Thyroid gland (tissue), 4 donors: ENCODE data around the gene GPRIN2.

Experiments used
- POLR2A ChIP-seq, 2 donors: fragments of 450-650 bp; IDR thresholded peaks; one replicate each; pipeline ENCODE4 v1.6.1; 2017; ENCODE audit warnings: antibody characterized with exemption in 2 of 2, mild to moderate bottlenecking in 2 of 2, moderate library complexity in 1 of 2
- TF ChIP-seq, protein P1 (sequence below), 6 experiments: fragments of 200-600 bp in 3 of 6; fragments of 450-650 bp in 3 of 6; sonication (generic) in 3 of 6; IDR thresholded peaks; one replicate each; pipeline ENCODE4 v1.5.1; 2016 to 2019; ENCODE audit warnings: antibody characterized with exemption in 6 of 6, mild to moderate bottlenecking in 2 of 6, inconsistent platforms in 1 of 6, moderate library complexity in 1 of 6

DNA sequence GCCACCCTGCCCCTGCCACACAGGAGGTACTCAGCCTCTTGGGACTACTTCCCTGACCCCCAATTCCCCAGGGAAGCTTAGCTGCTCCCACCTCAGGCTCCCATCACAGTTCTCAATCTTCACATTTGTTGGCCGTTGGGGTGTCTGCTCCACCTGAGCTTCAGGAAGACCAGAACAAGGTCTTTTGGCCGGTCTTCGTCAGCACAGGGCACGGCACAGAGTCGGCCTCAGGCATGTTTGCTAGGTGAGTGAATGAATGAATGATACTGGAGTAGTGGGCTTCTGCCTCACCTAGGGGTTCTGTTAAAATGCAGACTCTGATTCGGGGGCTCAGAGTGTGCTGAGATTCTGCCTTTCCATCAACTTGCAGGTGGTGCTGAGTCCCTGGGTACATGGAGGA lies 20.3 kb downstream of the GPRIN2 start:
- TF ChIP-seq, protein P1, sequence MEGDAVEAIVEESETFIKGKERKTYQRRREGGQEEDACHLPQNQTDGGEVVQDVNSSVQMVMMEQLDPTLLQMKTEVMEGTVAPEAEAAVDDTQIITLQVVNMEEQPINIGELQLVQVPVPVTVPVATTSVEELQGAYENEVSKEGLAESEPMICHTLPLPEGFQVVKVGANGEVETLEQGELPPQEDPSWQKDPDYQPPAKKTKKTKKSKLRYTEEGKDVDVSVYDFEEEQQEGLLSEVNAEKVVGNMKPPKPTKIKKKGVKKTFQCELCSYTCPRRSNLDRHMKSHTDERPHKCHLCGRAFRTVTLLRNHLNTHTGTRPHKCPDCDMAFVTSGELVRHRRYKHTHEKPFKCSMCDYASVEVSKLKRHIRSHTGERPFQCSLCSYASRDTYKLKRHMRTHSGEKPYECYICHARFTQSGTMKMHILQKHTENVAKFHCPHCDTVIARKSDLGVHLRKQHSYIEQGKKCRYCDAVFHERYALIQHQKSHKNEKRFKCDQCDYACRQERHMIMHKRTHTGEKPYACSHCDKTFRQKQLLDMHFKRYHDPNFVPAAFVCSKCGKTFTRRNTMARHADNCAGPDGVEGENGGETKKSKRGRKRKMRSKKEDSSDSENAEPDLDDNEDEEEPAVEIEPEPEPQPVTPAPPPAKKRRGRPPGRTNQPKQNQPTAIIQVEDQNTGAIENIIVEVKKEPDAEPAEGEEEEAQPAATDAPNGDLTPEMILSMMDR (IDR thresholded peaks at IDR 0.05), result no peak
- TF ChIP-seq POLR2A (IDR thresholded peaks at IDR 0.05), result no peak
